Bronchial smooth muscle cell (primary cell): ENCODE data around the gene CEP350. TPM values are rescaled to one million over a fixed set of nuclear protein-coding genes. Genes with fewer than 3 reads are reported as not detected.

Experiments
- total RNA-seq: library from RNA; depleted of rRNA; stranded (reverse); fragments of >200 nt; gene quantifications from 2 replicates; pipeline ENCODE4 v1.2.1, GENCODE V29; 2014

CEP350 gene
- 42.8 and 44.4 TPM in 2 replicates for total RNA-seq

GRCh38 chr1:179954493-179955286, at the start of gene CEP350:
TSS of gene CEP350 (plus strand) at chr1:179954810. CDS start at chr1:179986182, 31,372 bp downstream.

GRCh38 chr1:180154325-180155181, 199.9 kb downstream of the CEP350 start, which contains the start of gene QSOX1:
TSS of gene QSOX1 (plus strand) at chr1:180154869. CDS start at chr1:180154908, 39 bp downstream.

Other genes with a start within 250 kb of the CEP350 start
- gene FAM163A, start 211.5 kb upstream of the CEP350 start, total RNA-seq: not detected in 2 replicates
- gene TOR1AIP2, start 77.0 kb upstream of the CEP350 start, total RNA-seq: 40.7 and 50.9 TPM in 2 replicates
- 35.8 and 36.2 TPM in 2 replicates for gene TOR1AIP1, start 72.5 kb upstream of the CEP350 start, total RNA-seq
- gene QSOX1, start 200.1 kb downstream of the CEP350 start, total RNA-seq: 325 and 634 TPM in 2 replicates